HG03095 (cell line): ENCODE data around the gene XPOT.
"Not testable (repeated sequence)": the region's sequence is repeated elsewhere in the genome, so short reads cannot be mapped to it uniquely, and the experiment has no call there.

Source experiments
- ATAC-seq: cut with Tn5 transposase; IDR thresholded peaks from one replicate; pipeline ENCODE4 v1.9.1; 2021; ENCODE audit warnings: moderate library complexity; ENCODE audit not compliant: unreplicated experiment

Gene XPOT, protein sequence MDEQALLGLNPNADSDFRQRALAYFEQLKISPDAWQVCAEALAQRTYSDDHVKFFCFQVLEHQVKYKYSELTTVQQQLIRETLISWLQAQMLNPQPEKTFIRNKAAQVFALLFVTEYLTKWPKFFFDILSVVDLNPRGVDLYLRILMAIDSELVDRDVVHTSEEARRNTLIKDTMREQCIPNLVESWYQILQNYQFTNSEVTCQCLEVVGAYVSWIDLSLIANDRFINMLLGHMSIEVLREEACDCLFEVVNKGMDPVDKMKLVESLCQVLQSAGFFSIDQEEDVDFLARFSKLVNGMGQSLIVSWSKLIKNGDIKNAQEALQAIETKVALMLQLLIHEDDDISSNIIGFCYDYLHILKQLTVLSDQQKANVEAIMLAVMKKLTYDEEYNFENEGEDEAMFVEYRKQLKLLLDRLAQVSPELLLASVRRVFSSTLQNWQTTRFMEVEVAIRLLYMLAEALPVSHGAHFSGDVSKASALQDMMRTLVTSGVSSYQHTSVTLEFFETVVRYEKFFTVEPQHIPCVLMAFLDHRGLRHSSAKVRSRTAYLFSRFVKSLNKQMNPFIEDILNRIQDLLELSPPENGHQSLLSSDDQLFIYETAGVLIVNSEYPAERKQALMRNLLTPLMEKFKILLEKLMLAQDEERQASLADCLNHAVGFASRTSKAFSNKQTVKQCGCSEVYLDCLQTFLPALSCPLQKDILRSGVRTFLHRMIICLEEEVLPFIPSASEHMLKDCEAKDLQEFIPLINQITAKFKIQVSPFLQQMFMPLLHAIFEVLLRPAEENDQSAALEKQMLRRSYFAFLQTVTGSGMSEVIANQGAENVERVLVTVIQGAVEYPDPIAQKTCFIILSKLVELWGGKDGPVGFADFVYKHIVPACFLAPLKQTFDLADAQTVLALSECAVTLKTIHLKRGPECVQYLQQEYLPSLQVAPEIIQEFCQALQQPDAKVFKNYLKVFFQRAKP

GRCh38 chr12:64403707-64404469, at the start of gene XPOT:
TSS of gene XPOT (plus strand) at chr12:64404392. CDS start at chr12:64410036, 5,644 bp downstream.
- ATAC-seq: peak; percentile 94

GRCh38 chr12:64356209-64356608, 48.0 kb upstream of the XPOT start:
- not testable (repeated sequence) for ATAC-seq

GRCh38 chr12:64361173-64361572, 43.0 kb upstream of the XPOT start:
- ATAC-seq: not testable (repeated sequence)

DNA sequence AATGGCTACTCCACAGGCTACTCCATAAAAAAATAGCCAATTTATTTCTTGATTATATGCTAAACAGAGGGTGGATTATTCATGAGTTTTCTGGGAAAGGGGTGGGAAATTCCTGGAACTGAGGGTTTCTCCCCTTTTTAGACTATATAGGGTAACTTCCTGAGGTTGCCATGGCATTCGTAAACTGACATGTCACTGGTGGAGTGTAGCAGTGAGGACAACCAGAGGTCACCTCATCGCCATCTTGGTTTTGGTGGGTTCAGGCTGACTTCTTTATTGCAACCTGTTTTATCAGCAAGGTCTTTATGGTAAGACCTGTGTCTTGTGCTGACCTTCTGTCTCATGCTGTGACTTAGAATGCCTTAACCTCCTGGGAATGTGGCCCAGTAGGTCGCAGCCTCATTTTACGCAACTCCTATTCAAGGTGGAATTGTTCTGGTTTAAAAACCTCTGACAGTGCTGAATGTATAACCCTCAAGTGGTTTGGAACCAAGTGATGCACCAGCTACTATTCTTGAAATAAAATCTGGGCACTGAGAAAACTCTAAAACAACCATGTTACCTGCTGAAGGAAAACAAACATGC, 41.4 kb upstream of the XPOT start:
- no peak for ATAC-seq

GRCh38 chr12:64383675-64384074, 20.5 kb upstream of the XPOT start:
- no peak for ATAC-seq

DNA sequence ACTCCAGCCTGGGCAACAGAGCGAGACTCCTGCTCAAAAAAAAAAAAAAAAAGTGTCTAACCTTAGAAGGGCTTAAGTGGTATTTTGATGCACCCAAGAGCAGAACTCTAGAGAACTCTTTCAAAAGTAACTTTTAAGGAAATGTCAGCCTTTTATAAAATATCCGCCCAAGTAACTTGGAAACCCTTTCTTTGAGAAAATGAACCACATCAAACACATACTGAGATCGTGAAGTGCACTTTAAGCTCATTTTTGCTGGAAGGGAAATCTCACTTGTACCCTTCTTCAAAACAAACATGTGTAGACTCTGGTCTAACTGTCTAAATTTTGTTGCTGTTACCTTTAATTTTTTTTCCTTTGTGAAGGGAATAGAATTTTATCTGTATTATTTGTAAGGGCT, 19.2 kb upstream of the XPOT start:
- no peak for ATAC-seq

GRCh38 chr12:64385468-64385867, 18.7 kb upstream of the XPOT start:
- ATAC-seq: no peak

- no peak for ATAC-seq
These were observed 16.9 kb upstream of the XPOT start for GRCh38 chr12:64387197-64387816.

- ATAC-seq: no peak
These were observed 15.0 kb upstream of the XPOT start for GRCh38 chr12:64389154-64389553.

- no peak for ATAC-seq
These were observed 13.8 kb upstream of the XPOT start, which contains the start of gene C12orf56 for GRCh38 chr12:64390275-64390851. TSS of gene C12orf56 (minus strand) at chr12:64390758. CDS start at chr12:64390565, 193 bp downstream.

DNA sequence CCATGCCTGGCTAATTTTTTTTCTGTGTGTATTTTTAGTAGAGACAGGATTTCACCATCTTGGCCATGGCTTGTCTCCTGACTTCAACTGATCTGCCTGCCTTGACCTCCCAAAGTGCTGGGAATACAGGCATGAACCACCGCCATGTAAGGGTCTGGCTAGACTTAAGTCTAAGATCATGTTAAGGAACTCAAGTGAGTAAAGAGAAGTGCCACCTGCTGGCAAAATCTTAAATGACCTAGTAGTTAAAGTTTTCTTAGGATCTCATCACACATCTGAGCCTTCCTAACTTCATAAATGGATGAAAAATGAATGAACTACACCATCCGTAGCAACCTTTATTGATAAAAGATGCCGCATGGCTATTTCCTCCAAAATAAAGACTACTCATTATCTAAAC, 12.0 kb upstream of the XPOT start:
- no peak for ATAC-seq

GRCh38 chr12:64395739-64396138, 8.5 kb upstream of the XPOT start:
- no peak for ATAC-seq

DNA sequence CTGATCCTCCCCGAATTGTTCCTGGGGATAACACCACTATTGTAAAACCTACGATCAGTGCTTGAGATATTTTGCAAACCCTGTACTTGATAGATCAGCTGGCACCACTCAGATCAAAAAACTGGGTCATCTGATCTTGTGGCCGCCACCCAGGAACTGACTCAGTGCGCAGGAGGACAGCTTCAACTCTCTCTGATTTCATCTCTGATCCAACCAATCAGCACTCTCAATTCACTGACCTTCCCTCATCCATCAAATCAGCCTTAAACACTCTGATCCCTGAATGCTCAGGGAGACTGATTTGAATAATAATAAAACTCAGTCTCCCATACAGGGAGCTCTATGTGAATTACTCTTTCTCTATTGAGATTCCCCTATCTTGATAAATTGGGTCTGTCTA, 4.2 kb upstream of the XPOT start:
- ATAC-seq: no peak

GRCh38 chr12:64402181-64402580, 2.0 kb upstream of the XPOT start:
- no peak for ATAC-seq

GRCh38 chr12:64404470-64405256, 471 bp downstream of the XPOT start:
- ATAC-seq: peak; percentile 25

DNA sequence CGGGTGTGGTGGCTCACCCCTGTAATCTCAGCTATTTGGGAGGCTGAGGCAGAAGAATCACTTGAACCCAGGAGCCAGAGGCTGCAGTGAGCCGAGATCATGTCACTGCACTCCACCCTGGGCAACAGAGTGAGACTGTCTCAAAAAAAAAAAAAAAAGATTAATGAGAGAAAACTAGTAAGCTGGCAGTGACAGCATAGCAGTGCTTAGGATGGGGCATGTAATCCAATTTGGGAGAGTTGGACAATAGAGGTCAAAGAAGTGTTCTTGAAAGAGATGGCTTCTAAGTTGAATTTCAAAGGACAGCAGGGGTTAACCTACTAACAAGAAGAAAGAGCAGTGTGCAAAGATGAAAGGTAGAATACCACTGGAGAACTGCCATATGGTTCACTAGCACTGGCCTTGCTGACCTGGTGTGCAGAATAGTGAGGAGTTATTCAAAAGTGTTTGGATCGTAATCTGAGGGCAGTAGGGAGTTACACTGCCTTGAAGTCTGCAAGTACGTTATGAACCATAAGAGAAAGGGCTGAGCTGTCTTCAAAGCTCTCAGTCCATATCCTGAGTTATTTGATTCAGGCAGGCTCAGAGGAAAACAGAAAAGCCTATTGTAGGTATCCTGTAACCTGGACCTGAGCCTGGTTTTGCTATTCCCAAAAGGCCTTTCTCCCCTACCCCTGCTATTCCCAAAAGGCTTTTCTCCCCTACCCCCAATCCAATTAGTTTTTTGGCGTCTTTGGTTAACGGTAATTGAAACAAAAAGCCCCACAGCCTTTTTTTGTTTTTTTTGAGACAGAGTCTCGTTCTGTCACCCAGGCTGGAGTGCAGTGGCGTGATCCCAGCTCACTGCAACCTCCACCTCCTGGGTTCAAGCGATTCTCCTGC, 3.4 kb downstream of the XPOT start:
- no peak for ATAC-seq

DNA sequence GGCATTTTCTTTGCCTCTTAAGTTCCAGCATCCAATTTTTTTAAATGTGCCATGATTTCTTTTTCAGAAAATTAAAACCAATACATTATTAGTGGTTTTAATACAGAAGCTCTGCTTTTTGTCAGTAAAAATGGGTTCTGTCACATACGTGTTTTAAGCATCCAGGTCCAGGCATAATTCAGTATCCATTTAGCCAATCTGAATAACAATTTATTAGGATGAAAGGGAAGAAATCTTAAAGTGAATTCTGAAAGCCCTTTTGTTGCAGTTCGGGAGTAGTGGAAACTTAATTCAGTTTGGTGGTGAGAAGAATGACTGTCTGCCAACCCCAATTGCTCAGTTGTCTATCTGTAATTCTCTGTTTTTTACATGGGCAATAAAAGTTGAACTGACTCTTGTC, 7.2 kb downstream of the XPOT start:
- no peak for ATAC-seq

DNA sequence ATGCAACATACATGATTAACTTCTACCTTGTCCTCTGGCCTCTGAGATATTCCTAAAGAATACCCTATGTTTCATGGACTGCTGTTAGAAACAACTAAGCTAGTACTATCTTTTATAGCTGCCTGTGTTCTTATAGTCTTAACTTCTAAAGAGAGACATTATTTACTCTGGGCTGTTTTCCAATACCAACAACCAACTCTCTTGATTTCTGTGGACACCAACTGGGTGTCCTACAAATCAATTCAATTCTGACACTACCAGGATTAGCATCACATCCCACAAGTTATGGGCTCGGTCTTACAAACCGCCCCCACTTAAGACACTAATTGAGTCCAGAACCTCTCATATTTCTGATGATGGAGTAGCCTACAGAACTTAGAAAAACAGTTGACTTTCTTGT, 8.3 kb downstream of the XPOT start:
- no peak for ATAC-seq
